Astrocyte (in vitro differentiated cells and primary cell): Measurements from ENCODE around the gene TGFB2. TPM values are rescaled to one million over a fixed set of nuclear protein-coding genes. Genes with fewer than 3 reads are reported as not detected.

Experiments used
- DNase-seq: peaks from one replicate; pipeline ENCODE4 v3.0.0-alpha.2; 2010; ENCODE audit warnings: low read depth
- FAIRE-seq: peaks from 2 replicates; lab custom pipeline; 2011; peaks lifted over from hg19 to GRCh38; lab: Jason Lieb, UNC
- H2AFZ ChIP-seq: 2 replicates; pipeline ENCODE4 v1.6.0; 2012; ENCODE audit warnings: low read depth, low read length, inconsistent platforms
- H3K27ac ChIP-seq: 2 replicates; pipeline ENCODE4 v1.5.1; 2011; ENCODE audit warnings: low read depth, low read length, inconsistent platforms
- H3K27me3 ChIP-seq: 2 replicates; pipeline ENCODE4 v1.6.0; 2011; ENCODE audit warnings: low read length, inconsistent platforms; ENCODE audit not compliant: insufficient read depth
- H3K36me3 ChIP-seq: 2 replicates; pipeline ENCODE4 v1.5.1; 2011; ENCODE audit warnings: low read length, inconsistent platforms; ENCODE audit not compliant: insufficient read depth
- H3K4me1 ChIP-seq: 2 replicates; pipeline ENCODE4 v1.5.1; 2011; ENCODE audit warnings: low read length, inconsistent platforms; ENCODE audit not compliant: insufficient read depth
- H3K4me2 ChIP-seq: 2 replicates; pipeline ENCODE4 v1.6.0; 2012; ENCODE audit warnings: low read length, inconsistent platforms
- H3K4me3 ChIP-seq: 2 replicates; pipeline ENCODE4 v1.5.1; 2011; ENCODE audit warnings: low read depth, mild to moderate bottlenecking, low read length, inconsistent platforms; ENCODE audit not compliant: insufficient read depth
- H3K79me2 ChIP-seq: 2 replicates; pipeline ENCODE4 v1.6.0; 2012; ENCODE audit warnings: mild to moderate bottlenecking, low read length, inconsistent platforms; ENCODE audit not compliant: insufficient read depth
- H3K9ac ChIP-seq: 2 replicates; pipeline ENCODE4 v1.6.0; 2012; ENCODE audit warnings: mild to moderate bottlenecking, low read length, inconsistent platforms
- H3K9me3 ChIP-seq: 2 replicates; pipeline ENCODE4 v1.5.1; 2012; ENCODE audit warnings: low read depth, mild to moderate bottlenecking, low read length, inconsistent platforms; ENCODE audit not compliant: insufficient read depth
- H4K20me1 ChIP-seq: 2 replicates; pipeline ENCODE4 v1.6.0; 2012; ENCODE audit warnings: low read length, inconsistent platforms; ENCODE audit not compliant: insufficient read depth
- H3K27ac Mint-ChIP-seq: one replicate; pipeline ENCODE4 v1.8.0; 2021; ENCODE audit warnings: mild to moderate bottlenecking, mixed read lengths; ENCODE audit not compliant: unreplicated experiment
- H3K27me3 Mint-ChIP-seq: one replicate; pipeline ENCODE4 v1.8.0; 2021; ENCODE audit warnings: low read depth, mixed read lengths; ENCODE audit not compliant: unreplicated experiment
- H3K36me3 Mint-ChIP-seq: one replicate; pipeline ENCODE4 v1.8.0; 2021; ENCODE audit warnings: low read depth, mixed read lengths; ENCODE audit not compliant: unreplicated experiment
- H3K4me1 Mint-ChIP-seq: one replicate; pipeline ENCODE4 v1.8.0; 2021; ENCODE audit warnings: low read depth, mixed read lengths; ENCODE audit not compliant: unreplicated experiment
- H3K4me3 Mint-ChIP-seq: one replicate; pipeline ENCODE4 v1.8.0; 2021; ENCODE audit warnings: mild to moderate bottlenecking, moderate library complexity, mixed read lengths; ENCODE audit not compliant: unreplicated experiment
- H3K9me3 Mint-ChIP-seq: one replicate; pipeline ENCODE4 v1.8.0; 2021; ENCODE audit warnings: mild to moderate bottlenecking, mixed read lengths; ENCODE audit not compliant: unreplicated experiment
- CTCF ChIP-seq: IDR thresholded peaks from 2 replicates; pipeline ENCODE4 v1.5.1; 2011; ENCODE audit warnings: low read depth, mild to moderate bottlenecking, inconsistent platforms, low read length, moderate library complexity; ENCODE audit not compliant: insufficient read depth
- EZH2 ChIP-seq: IDR thresholded peaks from 2 replicates; pipeline ENCODE4 v1.6.1; 2012; ENCODE audit warnings: mild to moderate bottlenecking, low read length, inconsistent platforms; ENCODE audit not compliant: insufficient read depth
- total RNA-seq: library from RNA; stranded (reverse); gene quantifications from 2 replicates; pipeline ENCODE4 v1.2.1, GENCODE V29; 2021

Gene TGFB2
- total RNA-seq, 1 donor from 2014 or later = 330 TPM

DNA sequence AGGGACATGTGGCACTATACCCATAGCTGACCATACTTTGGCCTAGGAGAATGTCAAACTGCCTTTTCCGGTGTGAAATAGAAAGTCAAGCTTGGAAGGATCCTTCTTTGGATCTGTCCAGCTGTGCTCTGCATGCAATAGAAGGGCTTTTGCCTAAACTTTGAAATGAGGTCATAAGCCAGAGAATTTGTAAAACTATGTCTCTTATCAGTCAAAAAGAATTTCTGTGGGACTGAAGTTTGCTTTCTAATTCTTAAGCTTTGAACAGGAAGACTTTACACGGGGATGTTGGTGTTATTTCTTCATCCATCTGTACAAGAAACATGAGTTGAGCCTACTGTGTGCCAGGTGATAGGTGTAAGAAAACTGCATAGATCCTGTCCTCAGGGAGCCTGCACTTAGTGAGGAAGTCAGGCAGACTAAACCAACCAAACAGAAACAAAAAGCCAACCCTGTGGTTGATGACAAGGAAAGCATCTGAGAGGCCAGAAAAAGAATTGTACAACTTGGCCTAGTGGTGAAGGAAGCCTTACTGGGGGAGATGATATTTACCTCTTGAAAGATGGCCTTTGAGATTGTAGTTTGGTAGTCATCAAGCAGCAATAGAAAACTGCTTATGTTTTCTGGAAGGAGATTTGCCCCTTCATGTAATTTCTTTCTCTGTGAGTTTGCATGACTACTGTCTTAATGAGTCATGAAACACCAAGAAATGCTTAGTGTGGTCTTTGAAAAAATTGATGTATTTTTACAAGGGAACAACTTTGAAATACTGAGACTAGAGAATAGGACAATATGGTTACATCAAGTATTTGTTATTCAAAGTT is 24.8 kb downstream of the TGFB2 start:
- Mint-ChIP-seq H3K4me3 (peak overlapping the region; percentile 18), H3K27me3 (no peaks in the 10 kb centered on the region), H3K9me3 (peaks cover 3% of the 10 kb centered on the region), H3K27ac (peak overlapping the region; percentile 95), H3K36me3 (peaks cover 28% of the 10 kb centered on the region), H3K4me1 (peaks cover 72% of the 10 kb centered on the region)
- peaks cover 48% of the 10 kb centered on the region for H4K20me1 ChIP-seq
- no peak overlapping the region for H3K4me3 ChIP-seq
- peak overlapping the region; percentile 42 for H3K4me2 ChIP-seq
- peaks cover 59% of the 10 kb centered on the region for H3K4me1 ChIP-seq
- peaks cover 21% of the 10 kb centered on the region for H3K36me3 ChIP-seq
- no peak overlapping the region for H2AFZ ChIP-seq
- H3K79me2 ChIP-seq = peaks cover 94% of the 10 kb centered on the region
- no peaks in the 10 kb centered on the region for H3K27me3 ChIP-seq
- FAIRE-seq = no peak
- no peaks in the 10 kb centered on the region for H3K9me3 ChIP-seq
- DNase-seq = peak; percentile 89
- peak overlapping the region; percentile 79 for H3K27ac ChIP-seq
- no peak for TF ChIP-seq CTCF
- TF ChIP-seq EZH2 = no peak
- peak overlapping the region; percentile 31 for H3K9ac ChIP-seq

- peaks cover 71% of the 10 kb centered on the region for H3K4me1 ChIP-seq
- DNase-seq (peak; percentile 70), FAIRE-seq (no peak)
- H4K20me1 ChIP-seq = peaks cover 36% of the 10 kb centered on the region
- H3K4me2 ChIP-seq = peak overlapping the region; percentile 1
- Mint-ChIP-seq H3K27me3 (no peaks in the 10 kb centered on the region), H3K9me3 (peaks cover 3% of the 10 kb centered on the region), H3K36me3 (peaks cover 24% of the 10 kb centered on the region), H3K4me1 (peaks cover 81% of the 10 kb centered on the region), H3K27ac (peak overlapping the region; percentile 96), H3K4me3 (peak overlapping the region; percentile 12)
- no peak overlapping the region for H3K27ac ChIP-seq
- H3K79me2 ChIP-seq = peaks cover 91% of the 10 kb centered on the region
- TF ChIP-seq CTCF (no peak), EZH2 (no peak)
- no peaks in the 10 kb centered on the region for H3K9me3 ChIP-seq
- no peak overlapping the region for H2AFZ ChIP-seq
- H3K9ac ChIP-seq = no peak overlapping the region
- peaks cover 17% of the 10 kb centered on the region for H3K36me3 ChIP-seq
- no peaks in the 10 kb centered on the region for H3K27me3 ChIP-seq
- no peak overlapping the region for H3K4me3 ChIP-seq
Observed at GRCh38 chr1:218371927-218372672, 27.0 kb downstream of the TGFB2 start.
